Esophagus squamous epithelium (tissue), 5 donors: ENCODE data around the gene TSHZ2. TPM values are rescaled to one million over a fixed set of nuclear protein-coding genes. Genes with fewer than 3 reads are reported as not detected.

Source experiments
- DNase-seq: peaks from one replicate; lab custom pipeline; 2025; lab: John Stamatoyannopoulos, UW
- H3K27ac ChIP-seq, 4 donors: fragments of 200-600 bp; sonication (generic); one replicate each; pipeline ENCODE4 v1.5.1; 2016 to 2019; ENCODE audit warnings: mild to moderate bottlenecking in 1 of 4
- H3K27me3 ChIP-seq, 4 donors: fragments of 200-600 bp; sonication (generic); 1 replicate in 3 of 4; 2 replicates in 1 of 4; pipeline versions ENCODE4 v1.5.1 to v1.6.0; 2017 to 2021; ENCODE audit warnings: antibody characterized with exemption in 1 of 4
- H3K36me3 ChIP-seq, 3 donors: fragments of 200-600 bp; sonication (generic); one replicate each; pipeline ENCODE4 v1.5.1; 2016 to 2019
- H3K4me1 ChIP-seq, 3 donors: fragments of 200-600 bp; sonication (generic); one replicate each; pipeline ENCODE4 v1.5.1; 2017 to 2019
- H3K4me3 ChIP-seq, 4 donors: fragments of 200-600 bp; sonication (generic); 1 replicate in 3 of 4; 2 replicates in 1 of 4; pipeline ENCODE4 v1.5.1; 2016 to 2019; ENCODE audit warnings: mild to moderate bottlenecking in 2 of 4, moderate library complexity in 1 of 4
- H3K9me3 ChIP-seq, 3 donors: fragments of 200-600 bp; sonication (generic); one replicate each; pipeline ENCODE4 v1.5.1; 2016 to 2019
- POLR2A ChIP-seq, 4 donors: fragments of 450-650 bp; IDR thresholded peaks; one replicate each; pipeline ENCODE4 v1.6.1; 2017; ENCODE audit warnings: antibody characterized with exemption in 4 of 4, mild to moderate bottlenecking in 4 of 4, moderate library complexity in 3 of 4
- WGBS, 2 donors: methylation state at CpG; one replicate each; pipeline ENCODE4 v1.1.5; 2018; 5-methylcytosine and 5-hydroxymethylcytosine counted together
- intact Hi-C: fragments of 100-400 bp; cut with DNase I; formaldehyde crosslinking; loops from one replicate; pipeline ENCODE4 v1.15.0; 2022
- total RNA-seq, 4 donors: library from RNA; depleted of rRNA; stranded (reverse); fragments of >200 nt; gene quantifications; one replicate each; pipeline ENCODE4 v1.1.0, GENCODE V29; 2016
- TF ChIP-seq, protein P1 (sequence below), 6 experiments: fragments of 450-650 bp in 4 of 6; fragments of 200-600 bp in 2 of 6; sonication (generic) in 2 of 6; IDR thresholded peaks; one replicate each; pipeline ENCODE4 v1.5.1; 2016 to 2019; ENCODE audit warnings: antibody characterized with exemption in 6 of 6, mild to moderate bottlenecking in 4 of 6, moderate library complexity in 4 of 6
- donor health status: DM: yes; HTN: yes; CAD: no.

Gene TSHZ2
- total RNA-seq, 4 donors from 2014 or later, result 4.7 to 22.0 (median 12.9) TPM

GRCh38 chr20:53175135-53175780 is 203.1 kb downstream of the TSHZ2 start:
- 73 to 80% methylated on average over 9 to 10 of the region's 12 CpGs for WGBS, 2 donors
- intact Hi-C loops, result no loop called here
- Histone ChIP-seq H3K27me3 (no peaks in the 10 kb centered on the region), H3K36me3 (no peaks in the 10 kb centered on the region), H3K4me3 (no peak overlapping the region), H3K4me1 (no peaks in the 10 kb centered on the region), H3K27ac (no peak overlapping the region), H3K9me3 (no peaks in the 10 kb centered on the region)
- TF ChIP-seq POLR2A (IDR thresholded peaks at IDR 0.05), result no peak
- TF ChIP-seq, protein P1, sequence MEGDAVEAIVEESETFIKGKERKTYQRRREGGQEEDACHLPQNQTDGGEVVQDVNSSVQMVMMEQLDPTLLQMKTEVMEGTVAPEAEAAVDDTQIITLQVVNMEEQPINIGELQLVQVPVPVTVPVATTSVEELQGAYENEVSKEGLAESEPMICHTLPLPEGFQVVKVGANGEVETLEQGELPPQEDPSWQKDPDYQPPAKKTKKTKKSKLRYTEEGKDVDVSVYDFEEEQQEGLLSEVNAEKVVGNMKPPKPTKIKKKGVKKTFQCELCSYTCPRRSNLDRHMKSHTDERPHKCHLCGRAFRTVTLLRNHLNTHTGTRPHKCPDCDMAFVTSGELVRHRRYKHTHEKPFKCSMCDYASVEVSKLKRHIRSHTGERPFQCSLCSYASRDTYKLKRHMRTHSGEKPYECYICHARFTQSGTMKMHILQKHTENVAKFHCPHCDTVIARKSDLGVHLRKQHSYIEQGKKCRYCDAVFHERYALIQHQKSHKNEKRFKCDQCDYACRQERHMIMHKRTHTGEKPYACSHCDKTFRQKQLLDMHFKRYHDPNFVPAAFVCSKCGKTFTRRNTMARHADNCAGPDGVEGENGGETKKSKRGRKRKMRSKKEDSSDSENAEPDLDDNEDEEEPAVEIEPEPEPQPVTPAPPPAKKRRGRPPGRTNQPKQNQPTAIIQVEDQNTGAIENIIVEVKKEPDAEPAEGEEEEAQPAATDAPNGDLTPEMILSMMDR (IDR thresholded peaks at IDR 0.05), result no peak
- DNase-seq, result no peak

DNA sequence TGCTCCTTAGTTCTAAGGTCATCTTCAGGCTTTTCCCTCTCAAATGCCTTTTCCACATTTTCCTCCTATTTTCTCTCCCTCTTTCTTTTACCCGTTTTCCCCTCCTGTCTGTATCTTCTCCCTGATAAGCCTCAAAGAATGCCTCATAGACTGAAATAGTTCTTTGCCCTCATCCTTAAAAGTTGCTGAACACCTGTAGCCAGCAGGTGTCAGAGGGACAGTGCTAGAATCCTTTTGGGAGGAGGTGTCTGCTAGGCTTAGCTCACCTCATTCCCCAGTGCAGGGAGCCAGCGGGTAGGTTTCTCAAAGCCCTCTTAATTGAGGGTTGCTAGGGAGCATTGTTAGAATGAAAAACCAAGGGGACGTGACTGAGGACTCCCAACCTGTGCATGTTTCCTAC is 204.0 kb downstream of the TSHZ2 start:
- intact Hi-C loops, result no loop called here
- H3K4me1 ChIP-seq, result no peaks in the 10 kb centered on the region
- H3K9me3 ChIP-seq, result no peaks in the 10 kb centered on the region
- DNase-seq, result no peak
- TF ChIP-seq POLR2A (IDR thresholded peaks at IDR 0.05), result no peak
- TF ChIP-seq, protein P1 (IDR thresholded peaks at IDR 0.05), result no peak
- WGBS, 2 donors, result 55 to 79% methylated on average over 3 of the region's 3 CpGs
- no peak overlapping the region for H3K27ac ChIP-seq
- H3K4me3 ChIP-seq, result no peak overlapping the region
- no peaks in the 10 kb centered on the region for H3K36me3 ChIP-seq
- no peaks in the 10 kb centered on the region for H3K27me3 ChIP-seq

- 97 to 100% methylated on average over 2 of the region's 2 CpGs for WGBS, 2 donors
Observed at GRCh38 chr20:53177687-53178086, 205.5 kb downstream of the TSHZ2 start.

GRCh38 chr20:53179749-53180148 is 207.6 kb downstream of the TSHZ2 start:
- TF ChIP-seq POLR2A (IDR thresholded peaks at IDR 0.05), result no peak
- TF ChIP-seq, protein P1 (IDR thresholded peaks at IDR 0.05), result no peak
- Histone ChIP-seq H3K9me3 (no peaks in the 10 kb centered on the region), H3K4me3 (no peak overlapping the region), H3K36me3 (no peaks in the 10 kb centered on the region), H3K27ac (no peak overlapping the region), H3K4me1 (no peaks in the 10 kb centered on the region), H3K27me3 (no peaks in the 10 kb centered on the region)
- DNase-seq, result no peak
- WGBS, 2 donors, result 90 to 93% methylated on average over 10 of the region's 10 CpGs
- intact Hi-C loops, result no loop called here

More at GRCh38 chr20:53177687-53178086, 205.5 kb downstream of the TSHZ2 start:
- Histone ChIP-seq H3K27me3 (no peaks in the 10 kb centered on the region), H3K4me3 (no peak overlapping the region), H3K36me3 (no peaks in the 10 kb centered on the region), H3K27ac (no peak overlapping the region), H3K4me1 (no peaks in the 10 kb centered on the region), H3K9me3 (no peaks in the 10 kb centered on the region)
- TF ChIP-seq, protein P1 (IDR thresholded peaks at IDR 0.05), result no peak
- no peak for TF ChIP-seq POLR2A (IDR thresholded peaks at IDR 0.05)
- DNase-seq, result no peak
- intact Hi-C loops, result no loop called here

DNA sequence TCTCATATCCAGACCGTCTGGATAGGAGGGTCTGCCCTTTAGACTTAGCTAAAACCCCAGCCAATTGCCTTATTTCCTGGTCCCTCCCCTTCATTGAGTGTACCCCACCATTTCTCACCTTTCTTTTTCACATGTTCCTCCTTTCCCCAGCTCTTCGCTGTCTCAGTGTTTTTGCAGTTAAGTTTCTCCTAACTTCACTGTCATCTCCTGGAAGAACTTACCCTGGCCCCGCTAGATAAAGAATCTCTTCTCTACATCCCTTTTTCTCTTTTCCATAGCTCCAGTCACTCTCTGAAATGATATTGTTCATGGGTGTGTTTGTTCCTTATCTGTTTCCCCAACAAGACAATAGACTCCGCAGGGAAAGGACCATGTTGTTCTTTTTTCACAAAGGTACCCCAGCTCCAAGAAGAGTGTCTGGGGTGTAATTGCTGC is 208.8 kb downstream of the TSHZ2 start:
- Histone ChIP-seq H3K9me3 (no peaks in the 10 kb centered on the region), H3K27ac (no peak overlapping the region), H3K4me1 (no peaks in the 10 kb centered on the region), H3K36me3 (no peaks in the 10 kb centered on the region), H3K4me3 (no peak overlapping the region), H3K27me3 (no peaks in the 10 kb centered on the region)
- no peak for TF ChIP-seq POLR2A (IDR thresholded peaks at IDR 0.05)
- intact Hi-C loops, result no loop called here
- 86 to 89% methylated on average over 4 of the region's 4 CpGs for WGBS, 2 donors
- DNase-seq, result no peak
